Measurements from ENCODE around the gene DNAJC4. TPM values are rescaled to one million over a fixed set of nuclear protein-coding genes. Genes with fewer than 3 reads are reported as not detected.

Gene DNAJC4
- total and polyA plus RNA-seq, 2 of the 8 experiments (the other 6 are each of a cell fraction or from before 2014, with no cell fraction given) = 14.6 to 31.0 TPM

GRCh38 chr11:64268893-64269539 lies 38.7 kb downstream of the DNAJC4 start (continued):
- TF ChIP-seq KDM4A (IDR thresholded peaks at IDR 0.05; ENCODE audit: low read depth, low read length, severe bottlenecking) (no peak), BCL11A (IDR thresholded peaks at IDR 0.05; ENCODE audit: low read depth in 2 of 2, low read length in 2 of 2) (no peak), CBX8 (IDR thresholded peaks at IDR 0.05; ENCODE audit: borderline replicate concordance, low read depth, low read length) (no peak), TCF12 (IDR thresholded peaks at IDR 0.05; ENCODE audit: low read depth, low read length) (no peak), E2F6 (IDR thresholded peaks at IDR 0.05) (no peak), SAP30 (IDR thresholded peaks at IDR 0.05; ENCODE audit: insufficient read depth, insufficient replicate concordance, low read length) (no peak), EGR1 (IDR thresholded peaks at IDR 0.05; ENCODE audit: borderline replicate concordance, low read depth, low read length) (no peak), PHF8 (conservative IDR thresholded peaks at IDR 0.05; ENCODE audit: low read depth, low read length) (no peak), TBP (IDR thresholded peaks at IDR 0.05; ENCODE audit: low read depth, low read length) (no peak), CHD2 (IDR thresholded peaks at IDR 0.05; ENCODE audit: low read length) (no peak), JUND (IDR thresholded peaks at IDR 0.05; ENCODE audit: low read length) (no peak), ATF3 (IDR thresholded peaks at IDR 0.05; ENCODE audit: insufficient read depth, low read depth, low read length) (no peak), SP1 (IDR thresholded peaks at IDR 0.05; ENCODE audit: low read depth, low read length) (no peak), SIN3A (conservative IDR thresholded peaks at IDR 0.05 in 1 of 2, IDR thresholded peaks at IDR 0.05 in 1 of 2; ENCODE audit: low read depth in 1 of 2, low read length in 2 of 2) (no peak), SP4 (IDR thresholded peaks at IDR 0.05; ENCODE audit: low read length) (peak; percentile 7; the same call in 1 of the 2 replicates), POLR2AphosphoS5 (IDR thresholded peaks at IDR 0.05; ENCODE audit: low read depth, low read length) (peak; percentile 14; the same call in 1 of the 2 replicates), HDAC2 (IDR thresholded peaks at IDR 0.05; ENCODE audit: borderline replicate concordance in 1 of 2, low read depth in 2 of 2, low read length in 2 of 2) (no peak; a peak in 1 of 4 replicates), ZNF274 (IDR thresholded peaks at IDR 0.05; ENCODE audit: borderline replicate concordance, extremely low read depth, low read length) (no peak), BACH1 (IDR thresholded peaks at IDR 0.05; ENCODE audit: low read length) (no peak)

All from H1 (cell line).